Astrocyte (in vitro differentiated cells and primary cell): ENCODE results near the gene IQGAP1.

Source experiments
- CTCF ChIP-seq: IDR thresholded peaks from 2 replicates; pipeline ENCODE4 v1.5.1; 2011; ENCODE audit warnings: low read depth, mild to moderate bottlenecking, inconsistent platforms, low read length, moderate library complexity; ENCODE audit not compliant: insufficient read depth
- EZH2 ChIP-seq: IDR thresholded peaks from 2 replicates; pipeline ENCODE4 v1.6.1; 2012; ENCODE audit warnings: mild to moderate bottlenecking, low read length, inconsistent platforms; ENCODE audit not compliant: insufficient read depth

- TF ChIP-seq CTCF (no peak), EZH2 (no peak)
Measured at GRCh38 chr15:90400005-90400758, 12.1 kb downstream of the IQGAP1 start.
